CD4-positive, alpha-beta T cell treated with Interleukin-1 beta for 1 hour (primary cell): ENCODE data around the gene PHF21A.
"Not testable (repeated sequence)": the region's sequence is repeated elsewhere in the genome, so short reads cannot be mapped to it uniquely, and the experiment has no call there.

Experiments
- DNase-seq, 2 donors: peaks; one replicate each; pipeline ENCODE4 v3.0.0-alpha.2; 2020 to 2022

Gene PHF21A

DNA sequence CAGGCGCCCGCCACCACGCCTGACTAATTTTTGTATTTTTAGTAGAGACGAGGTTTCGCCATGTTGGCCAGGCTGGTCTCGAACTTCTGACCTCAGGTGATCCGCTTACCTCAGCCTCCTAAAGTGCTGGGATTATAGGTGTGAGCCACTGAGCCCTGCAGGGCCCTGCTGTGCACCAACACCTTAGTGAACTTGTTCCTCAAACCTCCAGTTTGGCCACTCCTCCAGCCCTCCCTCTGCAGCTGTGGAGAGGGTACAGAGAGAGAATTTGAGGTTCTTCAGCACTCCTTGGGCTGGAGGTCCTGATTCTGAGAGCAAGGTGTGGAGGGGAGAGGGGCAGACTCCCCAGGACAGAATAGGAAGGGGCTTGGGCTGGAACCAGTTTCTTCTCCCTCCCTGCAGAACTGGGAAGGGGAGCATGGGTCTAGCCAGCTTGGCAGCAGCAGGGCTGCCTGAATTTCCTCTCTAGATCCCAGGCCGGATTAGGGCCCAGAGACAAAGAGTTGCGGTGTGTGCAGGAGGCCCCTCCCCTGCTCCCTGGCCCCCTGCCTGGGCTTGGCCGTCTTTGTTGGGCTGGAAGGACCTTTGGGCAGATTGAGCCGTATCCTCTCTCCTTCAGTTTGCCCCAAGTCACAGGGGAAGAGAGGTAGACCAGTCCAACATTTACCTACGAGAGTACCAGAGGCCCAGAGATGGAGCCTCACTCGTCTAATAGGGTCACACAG, 201.3 kb downstream of the PHF21A start:
- DNase-seq = no peak

DNA sequence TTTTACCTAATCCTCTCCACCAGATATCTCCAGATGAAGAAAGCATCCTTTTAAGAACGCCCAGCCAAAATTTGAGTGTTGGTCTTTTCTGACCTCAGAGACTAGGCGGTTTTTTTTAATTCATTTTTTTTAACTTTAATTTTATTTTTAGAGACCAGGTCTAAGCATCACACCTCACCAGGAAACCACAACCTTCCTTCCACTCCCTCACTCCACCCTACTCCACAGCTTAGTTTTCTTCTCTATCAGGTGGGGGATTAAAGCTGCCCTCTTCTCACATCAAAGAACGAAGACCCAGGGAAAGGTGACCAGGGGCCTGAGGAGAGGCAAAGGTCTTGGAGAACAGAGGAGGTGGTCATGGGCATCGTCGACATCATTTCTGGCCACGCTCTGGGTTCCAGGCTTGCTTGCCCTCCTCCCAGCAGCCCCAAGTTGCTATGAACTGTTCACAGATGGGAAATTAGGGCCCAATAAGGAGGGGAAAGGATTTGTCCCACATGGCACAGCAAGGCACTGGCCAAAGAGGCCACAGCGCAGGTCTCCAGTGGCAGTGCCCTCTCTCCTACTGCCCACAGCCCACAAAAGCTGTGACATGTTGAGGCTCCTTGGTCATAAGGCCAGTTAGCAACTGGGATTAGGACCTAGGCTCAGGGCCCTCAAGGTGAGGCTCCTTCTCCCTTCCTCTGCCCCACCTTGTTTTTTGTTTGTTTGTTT, 202.1 kb downstream of the PHF21A start:
- no peak for DNase-seq

DNA sequence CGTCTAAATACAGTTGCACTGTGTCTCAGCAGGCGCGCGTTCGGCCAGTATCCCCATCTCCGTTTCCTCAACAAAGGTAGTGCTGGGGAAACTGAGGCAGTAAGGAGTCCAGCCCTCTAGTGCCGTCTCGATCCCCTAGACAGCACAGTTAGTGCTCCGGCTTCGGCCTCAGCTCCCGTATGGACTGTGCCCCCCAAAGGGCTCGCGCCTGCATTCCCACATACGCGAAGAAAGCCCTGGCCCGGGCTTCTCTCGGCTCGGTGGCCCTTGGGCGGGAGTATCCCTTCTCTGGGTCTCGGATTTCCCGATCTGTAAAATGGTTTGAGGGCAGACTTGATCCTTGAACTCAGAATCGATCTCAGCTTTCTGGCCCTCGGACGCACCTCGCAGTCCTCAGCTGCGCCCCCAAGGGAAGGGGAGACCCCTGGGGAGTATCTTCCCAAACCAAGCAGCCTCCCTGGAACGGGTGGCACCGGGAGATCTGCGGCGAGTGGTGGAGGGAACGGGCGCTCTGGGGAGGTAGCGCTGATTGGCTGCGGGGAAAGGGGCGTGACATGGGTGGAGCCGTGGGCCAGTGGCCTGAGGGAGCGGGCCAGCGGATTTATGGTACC, 202.8 kb downstream of the PHF21A start:
- DNase-seq = peak; percentile 57 to 64

DNA sequence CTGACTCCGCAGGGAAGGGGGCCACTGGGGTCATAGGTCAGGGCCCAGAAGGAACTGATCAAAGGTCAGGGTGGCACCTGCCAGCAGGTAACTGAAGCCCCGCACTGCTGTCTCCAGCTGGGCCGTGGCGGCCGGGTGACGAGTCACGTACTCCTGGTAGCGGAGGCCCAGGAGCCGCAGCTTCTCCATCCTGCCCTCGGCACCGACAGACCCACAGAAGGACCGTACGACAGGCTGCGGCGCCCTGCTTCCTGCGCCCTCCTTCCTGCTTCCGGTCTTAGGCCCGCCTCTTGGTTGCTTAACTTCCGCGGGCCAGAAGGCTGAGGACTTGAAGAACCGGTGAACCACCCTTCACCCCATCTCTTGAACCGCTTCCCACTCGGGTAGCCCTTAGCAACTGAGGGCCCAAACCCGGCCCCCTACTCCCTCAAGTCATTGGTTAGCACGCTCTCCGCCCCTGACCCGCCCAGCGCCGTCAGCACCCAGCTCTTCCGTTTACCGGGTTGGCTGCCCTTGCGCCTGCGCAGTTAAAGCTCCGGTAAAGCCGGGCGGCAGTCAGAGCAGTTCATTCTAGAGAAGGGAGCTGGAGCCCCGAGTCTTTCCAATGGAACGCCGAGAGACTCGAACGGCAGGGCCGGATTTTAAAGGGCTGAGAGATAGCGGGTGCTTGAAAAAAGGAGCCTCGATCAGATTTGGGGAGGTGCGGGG, 203.5 kb downstream of the PHF21A start, which contains the start of gene PEX16:
PEX16 (minus strand) TSS at position 255 of the 708 bp plus-strand sequence; CDS start at position 189, 66 bp downstream.
- peak; percentile 98 to 99 for DNase-seq

DNA sequence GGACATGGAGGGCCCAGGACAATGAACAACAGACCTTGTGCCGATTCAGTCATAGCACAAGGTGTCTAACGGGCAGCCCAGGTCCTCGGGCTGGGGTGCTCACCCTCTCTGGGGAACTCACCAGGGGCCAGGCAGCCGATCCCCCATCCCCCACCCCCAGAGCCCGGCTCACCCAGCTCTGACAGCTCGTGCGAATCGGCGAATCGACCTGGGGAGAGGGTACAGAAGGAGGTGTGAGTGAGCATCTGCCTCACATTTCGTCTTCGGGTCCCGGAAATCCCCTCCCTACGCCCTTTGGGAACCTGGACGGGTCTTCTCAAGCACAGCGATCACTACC, 204.0 kb downstream of the PHF21A start:
- DNase-seq = peak in 1 of 2 donors; percentile 35

- no peak for DNase-seq
These were observed 205.8 kb downstream of the PHF21A start for GRCh38 chr11:45915446-45915845.

GRCh38 chr11:45913942-45914635, 207.2 kb downstream of the PHF21A start:
- DNase-seq = no peak

DNA sequence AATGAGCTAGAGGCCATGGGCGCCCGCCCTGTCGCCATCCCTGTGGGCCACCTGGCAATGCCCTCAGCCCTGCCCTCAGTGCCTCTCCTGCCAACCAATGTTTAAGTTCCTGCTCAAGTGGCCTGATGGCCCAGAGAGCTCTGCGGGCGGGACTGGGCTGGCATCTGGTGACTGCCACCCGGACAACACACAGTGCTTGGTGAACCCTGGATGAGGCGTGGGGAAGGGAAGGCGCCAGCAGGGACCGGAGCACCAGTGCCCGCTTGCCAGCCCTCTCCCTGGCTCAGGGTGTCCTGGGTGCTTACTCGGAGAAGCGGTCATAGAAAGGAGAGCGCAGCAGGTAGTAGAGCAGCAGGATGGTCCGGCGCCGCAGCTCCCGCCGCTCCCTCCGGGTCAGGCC, 207.7 kb downstream of the PHF21A start:
- no peak for DNase-seq

DNA sequence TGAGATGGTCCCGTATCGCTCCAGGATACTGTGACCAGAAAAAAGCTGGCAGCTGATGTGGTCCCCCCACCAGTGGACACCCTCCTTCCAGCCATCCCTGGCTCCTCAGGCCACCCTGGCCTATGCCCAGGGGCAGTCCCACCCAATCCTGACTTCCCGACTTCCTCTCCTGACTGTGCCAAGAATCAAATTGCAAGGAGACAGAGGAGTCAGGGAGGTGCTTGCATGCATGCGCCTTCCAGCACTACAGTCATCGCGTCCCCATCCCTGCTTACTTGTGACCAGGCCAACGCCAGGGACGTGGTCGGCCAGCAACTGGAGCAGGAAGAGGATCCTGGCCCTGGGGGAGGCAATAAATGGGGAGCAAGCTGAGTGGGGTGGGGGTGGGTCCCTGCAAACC, 210.6 kb downstream of the PHF21A start:
- DNase-seq = no peak

DNA sequence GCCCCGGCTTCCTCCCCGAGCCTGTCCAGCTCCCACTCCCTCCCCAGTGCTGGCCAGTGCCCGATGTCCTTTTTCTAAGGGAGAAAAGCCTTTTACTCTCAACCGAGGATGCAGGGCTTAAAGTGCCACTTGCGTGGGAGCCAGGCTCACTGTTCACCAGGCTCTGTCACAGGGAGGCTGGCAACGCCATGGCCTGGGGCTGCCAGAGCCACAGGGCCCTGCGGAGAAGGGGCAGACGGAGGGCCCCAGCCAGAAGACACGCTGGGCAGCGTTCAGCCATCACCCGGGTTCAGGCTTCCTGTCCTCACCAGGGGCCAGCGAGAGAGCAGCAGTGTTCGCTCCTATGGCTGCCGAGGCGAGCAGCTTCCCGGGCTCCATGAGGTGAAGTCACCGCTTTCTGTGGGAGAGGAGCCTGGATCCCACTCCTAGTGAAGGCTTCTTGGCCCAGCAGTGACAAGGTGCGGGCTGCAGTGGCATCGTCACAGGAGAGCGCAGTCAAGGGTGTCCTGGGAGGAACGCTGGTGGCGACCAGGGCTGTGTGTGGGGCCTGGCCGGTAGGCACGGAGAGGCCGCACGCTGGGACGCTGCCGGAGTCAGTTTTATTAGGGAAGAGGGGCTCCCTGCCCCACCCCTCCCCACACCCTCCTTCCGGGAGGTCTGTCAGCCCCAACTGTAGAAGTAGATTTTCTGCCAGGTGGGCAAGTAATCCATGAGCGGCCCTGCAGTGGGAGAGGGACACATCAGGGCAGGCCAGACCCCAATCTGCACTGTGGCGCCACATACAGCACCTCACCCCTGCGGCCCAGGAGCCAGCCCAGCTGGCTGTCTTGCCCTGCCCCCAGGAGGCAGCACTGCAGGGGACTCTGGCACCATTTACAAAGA, 211.4 kb downstream of the PHF21A start:
- no peak for DNase-seq

GRCh38 chr11:45907911-45908370, 213.3 kb downstream of the PHF21A start:
- no peak for DNase-seq

DNA sequence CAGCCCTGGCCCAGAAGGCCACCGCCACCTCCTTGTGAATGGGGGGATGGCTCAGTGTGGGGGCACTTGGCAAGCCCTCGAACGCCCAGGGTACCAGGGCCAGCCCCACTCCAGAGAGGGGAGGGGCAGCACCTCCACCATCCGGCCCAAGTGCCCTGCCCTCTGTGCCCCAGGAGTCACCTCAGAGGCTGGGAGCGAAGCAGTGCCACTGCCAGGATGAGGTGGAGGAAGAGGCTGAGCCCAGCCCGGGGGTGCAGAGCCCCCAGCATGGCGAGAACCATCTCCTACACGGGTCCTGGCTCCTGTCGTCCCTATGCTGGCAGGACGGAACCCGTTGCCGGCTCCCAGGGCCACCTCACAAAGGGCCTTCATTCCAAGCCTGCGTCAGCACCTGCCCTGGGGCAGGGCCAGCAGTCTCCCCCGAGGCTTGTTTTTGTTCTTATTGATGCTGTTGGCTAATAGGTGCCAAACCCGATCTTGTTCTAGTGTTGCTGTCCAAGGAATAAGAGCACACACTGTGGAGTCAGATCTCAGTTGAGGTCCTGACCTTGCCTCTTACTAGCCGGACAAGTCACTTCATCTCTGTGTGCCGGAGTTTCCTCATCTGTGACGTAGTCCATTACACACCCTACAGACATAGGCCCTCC, 214.2 kb downstream of the PHF21A start, which contains the start of gene FREY1:
FREY1 (minus strand) TSS at position 307 of the 647 bp plus-strand sequence; CDS start at position 281, 26 bp downstream.
- DNase-seq = no peak

DNA sequence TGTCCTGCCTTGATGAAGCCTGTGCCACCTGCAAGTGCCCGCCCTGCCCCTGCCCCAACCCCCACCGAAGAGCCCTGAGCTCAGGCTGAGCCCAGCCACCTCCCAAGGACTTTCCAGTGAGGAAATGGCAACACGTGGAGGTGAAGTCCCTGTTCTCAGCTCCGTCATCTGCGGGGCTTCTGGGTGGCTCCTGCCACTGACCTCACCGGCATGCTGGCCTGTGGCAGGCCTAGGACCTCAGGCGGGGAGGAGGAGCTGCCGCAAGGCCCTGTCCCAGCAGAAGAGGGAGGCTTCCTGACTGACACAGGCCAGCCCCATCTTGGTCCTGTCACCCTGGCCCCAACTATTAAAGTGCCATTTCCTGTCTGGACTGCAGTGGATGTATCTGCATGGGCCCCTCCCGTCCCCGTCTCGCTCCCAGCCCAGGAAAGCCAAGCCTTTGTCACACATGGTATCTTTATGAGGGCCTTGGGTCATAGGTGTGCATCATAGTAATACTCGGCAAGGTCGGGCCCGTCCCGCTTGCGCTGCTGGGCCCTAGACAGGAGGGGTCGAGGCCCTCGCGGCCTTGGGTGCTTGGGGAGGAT, 215.1 kb downstream of the PHF21A start:
- peak in 1 of 2 donors; percentile 50 for DNase-seq

DNA sequence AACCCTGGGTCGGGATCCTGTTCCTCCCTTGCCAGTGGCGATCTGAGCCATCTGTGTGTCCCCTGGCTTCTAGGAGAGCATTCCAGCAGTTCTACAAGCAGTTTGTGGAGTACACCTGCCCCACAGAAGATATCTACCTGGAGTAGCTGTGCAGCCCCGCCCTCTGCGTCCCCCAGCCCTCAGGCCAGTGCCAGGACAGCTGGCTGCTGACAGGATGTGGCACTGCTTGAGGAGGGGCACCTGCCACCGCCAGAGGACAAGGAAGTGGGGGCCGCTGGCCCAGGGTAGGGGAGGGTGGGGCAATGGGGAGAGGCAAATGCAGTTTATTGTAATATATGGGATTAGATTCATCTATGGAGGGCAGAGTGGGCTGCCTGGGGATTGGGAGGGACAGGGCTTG, 215.7 kb downstream of the PHF21A start:
- not testable (repeated sequence) for DNase-seq

DNA sequence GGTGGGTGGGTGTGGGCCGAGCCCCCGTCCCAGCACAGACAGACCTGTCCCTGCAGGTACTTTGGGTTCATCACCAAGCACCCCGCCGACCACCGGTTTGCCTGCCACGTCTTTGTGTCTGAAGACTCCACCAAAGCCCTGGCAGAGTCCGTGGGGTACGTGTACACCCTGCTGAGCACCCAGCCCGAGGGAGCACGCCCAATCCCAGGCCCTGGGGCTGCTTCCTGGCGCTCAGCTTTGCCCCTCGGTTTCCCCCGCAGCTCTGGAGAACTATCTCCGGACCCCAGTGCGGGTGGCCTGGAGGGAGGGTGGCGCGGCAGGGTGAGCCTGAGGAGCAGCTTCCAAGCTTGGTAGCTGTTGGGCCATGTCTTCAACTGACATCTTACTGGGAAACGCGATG, 216.2 kb downstream of the PHF21A start:
- no peak for DNase-seq

DNA sequence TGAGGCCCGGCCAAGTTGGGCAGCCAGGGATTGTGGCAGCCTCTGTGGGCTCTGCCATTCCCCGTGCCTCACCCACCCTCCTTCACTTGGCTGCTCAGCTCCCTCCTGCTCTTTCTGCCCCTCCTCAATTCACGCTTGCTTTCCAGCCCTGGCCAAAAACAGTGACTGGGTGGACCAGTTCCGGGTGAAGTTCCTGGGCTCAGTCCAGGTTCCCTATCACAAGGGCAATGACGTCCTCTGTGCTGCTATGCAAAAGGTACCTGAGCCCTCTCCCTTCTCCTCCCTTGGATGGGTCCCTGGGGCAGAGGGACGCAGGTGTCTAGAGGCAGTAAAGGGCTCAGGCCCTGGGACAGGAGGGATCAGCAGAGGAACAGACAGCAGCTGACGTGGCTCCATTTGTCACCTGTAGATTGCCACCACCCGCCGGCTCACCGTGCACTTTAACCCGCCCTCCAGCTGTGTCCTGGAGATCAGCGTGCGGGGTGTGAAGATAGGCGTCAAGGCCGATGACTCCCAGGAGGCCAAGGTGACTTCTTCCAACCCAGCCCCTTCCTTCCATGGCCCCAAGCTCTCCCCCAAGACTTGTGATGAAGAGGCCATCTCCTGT, 216.8 kb downstream of the PHF21A start:
- no peak for DNase-seq

- DNase-seq = no peak
These were observed 218.5 kb downstream of the PHF21A start for GRCh38 chr11:45902452-45903380.

DNA sequence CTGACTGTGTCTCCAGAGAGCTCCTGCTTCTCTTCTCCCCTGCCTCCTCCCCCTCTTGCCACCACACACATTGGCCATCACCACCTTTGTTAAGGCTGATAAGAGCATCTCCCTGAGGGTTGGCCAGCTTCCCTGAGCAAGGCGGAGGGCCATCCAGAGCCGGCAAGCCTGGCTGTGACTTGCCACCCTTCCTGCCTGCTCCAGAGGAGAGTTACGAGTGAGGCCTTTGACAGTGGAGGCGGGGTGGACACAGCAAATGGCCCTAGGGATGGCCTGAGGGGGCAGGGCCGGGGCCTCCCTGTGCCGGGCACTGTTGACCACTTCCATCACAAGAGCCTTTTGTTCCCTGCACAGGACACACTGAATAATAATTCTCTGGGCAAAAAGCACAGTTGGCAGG, 219.6 kb downstream of the PHF21A start:
- no peak for DNase-seq
